SK-N-SH (cell line): ENCODE data around the gene WLS. TPM values are rescaled to one million over a fixed set of nuclear protein-coding genes. Genes with fewer than 3 reads are reported as not detected.

Experiments
- CTCF ChIA-PET: fragments of 300-600, 350-600 bp; formaldehyde crosslinking; extraction: SDS; loops from one replicate; lab custom pipeline; 2021; lab: Yijun Ruan, JAX
- POLR2A ChIA-PET: fragments of 350-600 bp; sonication (Branson Sonifier 250); formaldehyde crosslinking; extraction: SDS; loops from one replicate; lab custom pipeline; 2020; ENCODE audit warnings: antibody characterized with exemption, inconsistent platforms; lab: Yijun Ruan, JAX
- DNase-seq: peaks from one replicate; pipeline ENCODE4 v3.0.0; 2012
- H2AFZ ChIP-seq: fragments of 200-600 bp; sonication (generic); 2 replicates; pipeline ENCODE4 v1.8.1; 2016; ENCODE audit warnings: antibody characterized with exemption, mild to moderate bottlenecking, low read depth
- H3F3A ChIP-seq: fragments of 200-600 bp; sonication (generic); replicated peaks from 2 replicates; pipeline ENCODE3; 2016; ENCODE audit warnings: antibody characterized with exemption, mild to moderate bottlenecking; ENCODE audit not compliant: insufficient read depth
- H3K27ac ChIP-seq, 2 experiments: fragments of 200-500 bp in 1 of 2; fragments of 200-600 bp in 1 of 2; sonication (Bioruptor generic) in 1 of 2; sonication (generic), shearing (Covaris generic) in 1 of 2; 2 replicates each; pipeline versions ENCODE4 v1.5.1 to v1.6.1; 2014 to 2016; ENCODE audit warnings: low read depth in 2 of 2, inconsistent platforms in 1 of 2, low read length in 1 of 2, mild to moderate bottlenecking in 1 of 2, mixed read lengths in 1 of 2
- H3K27me3 ChIP-seq: fragments of 200-600 bp; sonication (generic), shearing (Covaris generic); 2 replicates; pipeline ENCODE4 v1.6.1; 2016; ENCODE audit warnings: mixed run types; ENCODE audit not compliant: insufficient read depth
- H3K36me3 ChIP-seq, 2 experiments: fragments of 200-500 bp in 1 of 2; fragments of 200-600 bp in 1 of 2; sonication (Bioruptor generic) in 1 of 2; sonication (generic) in 1 of 2; replicated peaks in 1 of 2; 2 replicates each; pipeline versions ENCODE3 to v1.5.1; 2014 to 2016; ENCODE audit warnings: low read length in 1 of 2, mild to moderate bottlenecking in 1 of 2; ENCODE audit not compliant: insufficient read depth in 2 of 2, control insufficient read depth in 1 of 2
- H3K4me1 ChIP-seq, 2 experiments: fragments of 200-500 bp in 1 of 2; fragments of 200-600 bp in 1 of 2; sonication (Bioruptor generic) in 1 of 2; sonication (generic), shearing (Covaris generic) in 1 of 2; 2 replicates each; pipeline versions ENCODE4 v1.5.1 to v1.6.1; 2014 to 2016; ENCODE audit warnings: low read depth in 1 of 2, low read length in 1 of 2, mixed run types in 1 of 2; ENCODE audit not compliant: insufficient read depth in 2 of 2, control insufficient read depth in 1 of 2
- H3K4me2 ChIP-seq: fragments of 200-600 bp; sonication (generic), shearing (Covaris generic); 2 replicates; pipeline ENCODE4 v1.6.1; 2017; ENCODE audit warnings: mixed run types
- H3K4me3 ChIP-seq, 2 experiments: fragments of 200-500 bp in 1 of 2; fragments of 200-600 bp in 1 of 2; sonication (Bioruptor generic) in 1 of 2; sonication (generic), shearing (Covaris generic) in 1 of 2; 2 replicates each; pipeline versions ENCODE4 v1.5.1 to v1.8.1; 2014 to 2016; ENCODE audit warnings: low read depth in 2 of 2, inconsistent platforms in 1 of 2, low read length in 1 of 2, mild to moderate bottlenecking in 1 of 2, mixed read lengths in 1 of 2, moderate library complexity in 1 of 2
- H3K79me2 ChIP-seq: fragments of 200-600 bp; sonication (generic); 2 replicates; pipeline ENCODE4 v1.8.1; 2017; ENCODE audit warnings: mild to moderate bottlenecking; ENCODE audit not compliant: insufficient read depth
- H3K9ac ChIP-seq: fragments of 200-600 bp; sonication (generic); 2 replicates; pipeline ENCODE4 v1.6.1; 2017; ENCODE audit warnings: mixed run types
- H3K9me2 ChIP-seq: fragments of 200-600 bp; sonication (generic); 2 replicates; pipeline ENCODE4 v1.6.1; 2017; ENCODE audit warnings: mixed run types
- H3K9me3 ChIP-seq: fragments of 200-600 bp; sonication (generic); 2 replicates; pipeline ENCODE4 v1.6.1; 2017; ENCODE audit warnings: mixed run types, mild to moderate bottlenecking, moderate library complexity
- H4K20me1 ChIP-seq: fragments of 200-600 bp; sonication (generic); 2 replicates; pipeline ENCODE4 v1.6.1; 2017; ENCODE audit warnings: mild to moderate bottlenecking, mixed run types; ENCODE audit not compliant: insufficient read depth
- CHD2 ChIP-seq: fragments of 150-350 bp; IDR thresholded peaks from 2 replicates; pipeline ENCODE4 v1.6.1; 2018; ENCODE audit warnings: low read length; ENCODE audit not compliant: partially characterized antibody
- ELF1 ChIP-seq: IDR thresholded peaks from 2 replicates; pipeline ENCODE4 v1.4.0; 2012
- EZH2phosphoT487 ChIP-seq: fragments of 200-600 bp; sonication (generic); IDR thresholded peaks from 2 replicates; pipeline ENCODE4 v1.6.1; 2017; ENCODE audit warnings: low read depth, mixed run types, mild to moderate bottlenecking, antibody characterized with exemption, moderate library complexity, borderline replicate concordance
- FOSL2 ChIP-seq: IDR thresholded peaks from 2 replicates; pipeline ENCODE4 v1.4.0; 2012; ENCODE audit warnings: low read depth, mild to moderate bottlenecking, moderate library complexity, borderline replicate concordance
- GABPA ChIP-seq: IDR thresholded peaks from 2 replicates; pipeline ENCODE4 v1.4.0; 2012; ENCODE audit warnings: low read depth, mild to moderate bottlenecking
- MAX ChIP-seq: IDR thresholded peaks from 2 replicates; pipeline ENCODE4 v1.4.0; 2012; ENCODE audit warnings: low read depth
- NRF1 ChIP-seq: IDR thresholded peaks from 2 replicates; pipeline ENCODE4 v1.6.1; 2012; ENCODE audit warnings: low read depth, mild to moderate bottlenecking, low read length
- PBX3 ChIP-seq: IDR thresholded peaks from 2 replicates; pipeline ENCODE4; 2012
- RCOR1 ChIP-seq: fragments of 150-350 bp; IDR thresholded peaks from 2 replicates; pipeline ENCODE4 v1.6.1; 2017; ENCODE audit warnings: antibody characterized with exemption, low read length
- SIN3A ChIP-seq: IDR thresholded peaks from 2 replicates; pipeline ENCODE4 v1.6.1; 2012; ENCODE audit warnings: low read depth, mild to moderate bottlenecking, low read length, moderate library complexity, borderline replicate concordance
- SMC3 ChIP-seq: IDR thresholded peaks from 2 replicates; pipeline ENCODE4 v1.6.1; 2012; ENCODE audit warnings: low read depth, low read length, improper control_type of control experiment
- TAF1 ChIP-seq: IDR thresholded peaks from 2 replicates; pipeline ENCODE4 v1.6.1; 2012; ENCODE audit warnings: low read depth, mild to moderate bottlenecking, low read length, moderate library complexity, borderline replicate concordance
- TCF12 ChIP-seq: IDR thresholded peaks from 2 replicates; pipeline ENCODE4 v1.4.0; 2012
- TEAD4 ChIP-seq: IDR thresholded peaks from 2 replicates; pipeline ENCODE4 v1.4.0; 2012; ENCODE audit warnings: mild to moderate bottlenecking, borderline replicate concordance; ENCODE audit not compliant: insufficient read depth
- USF1 ChIP-seq: IDR thresholded peaks from 2 replicates; pipeline ENCODE4 v1.4.0; 2012; ENCODE audit warnings: low read depth, borderline replicate concordance
- USF2 ChIP-seq: fragments of 150-350 bp; IDR thresholded peaks from 2 replicates; pipeline ENCODE4 v1.6.1; 2017; ENCODE audit warnings: antibody characterized with exemption, low read length, low read depth, borderline replicate concordance
- YY1 ChIP-seq: IDR thresholded peaks from 2 replicates; pipeline ENCODE4 v1.4.0; 2012; ENCODE audit warnings: low read depth, mild to moderate bottlenecking
- WGBS: methylation state at CpG from one replicate; pipeline ENCODE4 v1.1.6; 2017; ENCODE audit warnings: low lambda C conversion rate; 5-methylcytosine and 5-hydroxymethylcytosine counted together
- polyA plus RNA-seq, 3 experiments: library from polyadenylated mRNA; depleted of rRNA; stranded (reverse); fragments of >200 nt; gene quantifications; 2 replicates each; pipeline ENCODE4 v1.2.3, GENCODE V29; 2012

The WLS gene
- polyA plus RNA-seq, 1 of the 3 experiments (the other 2 are of a cell fraction): 69.0 TPM

GRCh38 chr1:68273530-68273929, 41.2 kb upstream of the WLS start:
- no peaks in the 10 kb centered on the region for H3K9me3 ChIP-seq
- no peak overlapping the region for H2AFZ ChIP-seq
- no peak overlapping the region for H3K4me3 ChIP-seq
- H3K79me2 ChIP-seq: no peaks in the 10 kb centered on the region
- no peak for DNase-seq
- ChIA-PET POLR2A (no interaction called here), CTCF (no interaction called here)
- H4K20me1 ChIP-seq: no peaks in the 10 kb centered on the region
- H3F3A ChIP-seq: no peaks in the 10 kb centered on the region
- H3K9me2 ChIP-seq: no peaks in the 10 kb centered on the region
- TF ChIP-seq PBX3: no peak
- TF ChIP-seq MAX: no peak
- TF ChIP-seq SIN3A: no peak
- no peak for TF ChIP-seq TCF12
- no peak for TF ChIP-seq TAF1
- TF ChIP-seq SMC3: no peak
- TF ChIP-seq RCOR1: no peak
- no peak for TF ChIP-seq USF1
- no peak for TF ChIP-seq TEAD4
- TF ChIP-seq USF2: no peak
- TF ChIP-seq NRF1: no peak
- no peak for TF ChIP-seq EZH2phosphoT487
- TF ChIP-seq CHD2: no peak
- no peaks in the 10 kb centered on the region for H3K36me3 ChIP-seq
- H3K27ac ChIP-seq: no peak overlapping the region
- WGBS: 56% methylated on average over 4 of the region's 4 CpGs
- no peak overlapping the region for H3K4me2 ChIP-seq
- no peaks in the 10 kb centered on the region; a peak in 1 of 4 replicates for H3K4me1 ChIP-seq
- no peak overlapping the region for H3K9ac ChIP-seq
- H3K27me3 ChIP-seq: no peaks in the 10 kb centered on the region

- Histone ChIP-seq H3K9me2 (no peaks in the 10 kb centered on the region), H2AFZ (no peak overlapping the region), H3K27me3 (no peaks in the 10 kb centered on the region), H3K4me1 (no peaks in the 10 kb centered on the region; a peak in 1 of 4 replicates), H3K4me2 (no peak overlapping the region), H3K9me3 (no peaks in the 10 kb centered on the region), H3K79me2 (no peaks in the 10 kb centered on the region), H4K20me1 (no peaks in the 10 kb centered on the region), H3F3A (no peaks in the 10 kb centered on the region), H3K9ac (no peak overlapping the region), H3K27ac (no peak overlapping the region), H3K4me3 (no peak overlapping the region), H3K36me3 (no peaks in the 10 kb centered on the region)
- 80% methylated on average over 5 of the region's 5 CpGs for WGBS
- TF ChIP-seq FOSL2 (no peak), MAX (no peak), TEAD4 (no peak), ELF1 (no peak), YY1 (no peak), EZH2phosphoT487 (no peak), GABPA (no peak), SMC3 (no peak)
- no peak for DNase-seq
- CTCF ChIA-PET: interaction anchor here (0.6 to 1.7 kb wide), 2 partner anchors 24 to 74 kb away, joined by 3 to 4 read pairs; no protein-coding TSS in a partner anchor
- POLR2A ChIA-PET: no interaction called here
Measured at GRCh38 chr1:68271596-68271995, 39.3 kb upstream of the WLS start.
